NK-92 (cell line): Measurements from ENCODE around the gene HOXD13.

Experiments used
- DNase-seq: peaks from one replicate; lab custom pipeline; 2025; ENCODE audit not compliant: unreplicated experiment; lab: John Stamatoyannopoulos, UW

HOXD13 gene

DNA sequence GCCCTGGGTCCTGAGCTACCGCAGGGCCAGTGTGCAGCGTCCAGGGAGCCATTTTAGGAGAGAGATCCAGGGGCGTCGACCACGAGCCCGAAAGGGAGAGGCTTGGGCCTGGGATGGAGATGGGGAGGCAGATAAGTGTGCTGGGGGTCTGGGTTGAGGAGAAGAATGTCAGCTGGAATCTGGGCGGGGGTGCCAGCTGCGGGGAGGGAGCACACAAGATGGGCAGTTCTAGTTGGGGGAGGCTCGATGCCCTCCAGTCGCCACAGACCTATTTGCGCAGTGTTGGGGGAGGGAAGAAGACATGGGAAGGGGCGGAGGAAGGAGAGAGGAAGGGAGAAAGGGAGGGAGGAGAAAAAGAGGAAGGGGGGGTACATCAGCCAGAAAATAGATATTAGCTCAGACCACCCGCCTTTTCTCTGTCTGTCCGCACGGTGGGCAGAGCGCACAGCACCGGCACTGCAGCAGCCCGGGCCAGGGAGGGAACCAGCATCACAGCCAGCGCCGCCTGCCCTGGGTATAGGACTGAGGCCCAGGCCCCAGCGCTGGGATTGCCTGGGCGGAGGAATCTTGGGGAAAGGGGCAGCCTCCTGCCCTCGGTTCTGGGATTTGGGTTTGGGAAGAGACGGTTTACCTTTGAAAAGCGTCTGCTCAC lies 12.7 kb downstream of the HOXD13 start:
- no peak for DNase-seq

DNA sequence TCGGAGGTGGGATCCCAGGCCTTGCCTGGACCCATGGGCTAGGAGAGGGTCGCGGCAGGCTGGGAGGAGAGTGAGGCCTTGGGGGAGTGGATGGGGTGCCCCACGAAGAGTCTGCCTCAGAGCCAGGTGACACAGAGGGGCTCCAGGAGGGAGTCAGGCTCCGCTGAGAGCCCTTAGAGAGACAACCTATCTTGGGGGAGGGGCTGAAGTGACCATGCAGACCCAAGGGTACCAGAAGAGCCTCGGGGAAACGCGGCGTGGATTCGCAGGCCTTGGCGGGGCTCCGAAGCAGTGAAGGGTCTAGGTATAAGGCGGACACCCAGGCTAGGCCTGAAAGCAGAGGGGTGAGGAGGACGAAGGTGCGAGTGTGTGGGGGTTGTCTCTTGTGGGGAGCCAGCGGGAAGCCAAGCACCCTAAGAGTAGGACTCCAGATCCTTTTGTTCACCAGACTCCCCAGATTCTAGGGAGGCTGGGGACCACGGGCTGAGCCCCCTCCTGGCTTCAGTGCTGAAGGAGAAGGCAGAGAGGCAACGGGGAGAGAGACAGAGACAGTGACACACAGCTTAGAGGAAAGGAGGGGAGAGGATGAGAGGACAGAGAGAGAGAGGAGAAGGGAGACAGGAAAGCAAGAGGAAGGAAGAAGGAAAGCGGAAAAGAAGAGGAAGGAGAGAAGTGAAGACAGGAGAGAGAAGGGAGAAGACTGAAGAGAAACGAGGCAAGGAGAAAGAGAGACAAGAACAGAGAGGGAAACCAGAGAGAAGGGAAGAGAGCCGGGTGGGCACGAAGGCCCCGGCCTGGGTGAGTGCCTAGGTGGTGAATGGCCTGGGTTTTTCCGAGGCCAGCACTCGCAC lies 13.4 kb downstream of the HOXD13 start:
- DNase-seq, result no peak

DNA sequence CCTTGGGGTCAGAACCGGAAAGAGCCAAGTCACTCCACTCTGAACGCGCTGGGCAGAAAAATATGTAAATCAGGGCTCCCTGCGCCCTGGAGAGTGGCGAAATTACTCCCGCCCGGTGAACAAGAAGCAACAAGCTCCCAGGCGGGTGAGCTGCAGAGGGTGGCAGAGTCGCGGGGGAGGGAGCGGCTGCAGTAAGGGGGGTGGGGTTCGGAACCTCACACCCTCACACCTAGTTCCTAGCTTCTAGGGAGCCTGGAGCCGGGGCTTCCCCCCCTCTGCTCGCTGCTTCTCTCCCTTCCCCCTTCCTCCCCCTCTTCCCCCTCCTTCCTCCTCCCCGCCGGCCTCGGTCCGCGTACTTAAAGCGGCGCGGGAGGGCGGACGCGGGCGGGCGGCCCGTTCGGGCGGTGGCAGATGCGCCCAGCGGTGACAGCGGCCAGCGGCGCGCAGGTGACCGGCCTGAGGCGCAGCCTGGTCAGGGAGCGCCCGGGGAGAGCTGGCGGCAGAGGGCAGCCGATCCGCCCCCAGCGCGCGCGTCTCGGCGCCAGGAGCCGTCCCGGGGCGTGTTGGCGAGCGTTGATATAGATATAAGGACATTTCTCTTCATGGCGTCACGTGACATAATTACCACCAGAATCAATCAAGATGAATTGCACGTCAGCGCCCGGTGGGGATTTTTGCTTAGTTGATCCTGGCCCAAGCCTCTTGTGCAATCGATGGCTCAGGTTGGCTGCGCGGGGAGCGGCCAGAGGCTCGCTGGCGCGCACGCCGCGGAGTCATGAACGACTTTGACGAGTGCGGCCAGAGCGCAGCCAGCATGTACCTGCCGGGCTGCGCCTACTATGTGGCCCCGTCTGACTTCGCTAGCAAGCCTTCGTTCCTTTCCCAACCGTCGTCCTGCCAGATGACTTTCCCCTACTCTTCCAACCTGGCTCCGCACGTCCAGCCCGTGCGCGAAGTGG lies 14.3 kb downstream of the HOXD13 start, which contains the start of gene HOXD11:
Gene HOXD11, plus strand, starts transcription at position 700 of the 959 bp plus-strand sequence. Its CDS starts 76 bp downstream, at position 776.
- DNase-seq, result no peak

DNA sequence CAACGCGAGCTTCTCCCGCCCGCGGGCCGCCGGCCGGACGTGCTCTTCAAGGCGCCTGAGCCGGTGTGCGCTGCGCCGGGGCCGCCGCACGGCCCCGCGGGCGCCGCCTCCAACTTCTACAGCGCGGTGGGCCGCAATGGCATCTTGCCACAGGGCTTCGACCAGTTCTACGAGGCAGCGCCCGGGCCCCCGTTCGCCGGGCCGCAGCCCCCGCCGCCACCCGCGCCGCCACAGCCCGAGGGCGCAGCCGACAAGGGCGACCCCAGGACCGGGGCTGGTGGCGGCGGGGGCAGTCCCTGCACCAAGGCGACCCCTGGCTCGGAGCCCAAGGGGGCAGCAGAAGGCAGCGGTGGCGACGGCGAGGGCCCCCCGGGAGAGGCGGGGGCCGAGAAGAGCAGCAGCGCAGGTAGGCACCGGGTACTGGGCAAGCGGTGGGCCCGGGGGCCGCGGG lies 15.2 kb downstream of the HOXD13 start:
- DNase-seq, result no peak

DNA sequence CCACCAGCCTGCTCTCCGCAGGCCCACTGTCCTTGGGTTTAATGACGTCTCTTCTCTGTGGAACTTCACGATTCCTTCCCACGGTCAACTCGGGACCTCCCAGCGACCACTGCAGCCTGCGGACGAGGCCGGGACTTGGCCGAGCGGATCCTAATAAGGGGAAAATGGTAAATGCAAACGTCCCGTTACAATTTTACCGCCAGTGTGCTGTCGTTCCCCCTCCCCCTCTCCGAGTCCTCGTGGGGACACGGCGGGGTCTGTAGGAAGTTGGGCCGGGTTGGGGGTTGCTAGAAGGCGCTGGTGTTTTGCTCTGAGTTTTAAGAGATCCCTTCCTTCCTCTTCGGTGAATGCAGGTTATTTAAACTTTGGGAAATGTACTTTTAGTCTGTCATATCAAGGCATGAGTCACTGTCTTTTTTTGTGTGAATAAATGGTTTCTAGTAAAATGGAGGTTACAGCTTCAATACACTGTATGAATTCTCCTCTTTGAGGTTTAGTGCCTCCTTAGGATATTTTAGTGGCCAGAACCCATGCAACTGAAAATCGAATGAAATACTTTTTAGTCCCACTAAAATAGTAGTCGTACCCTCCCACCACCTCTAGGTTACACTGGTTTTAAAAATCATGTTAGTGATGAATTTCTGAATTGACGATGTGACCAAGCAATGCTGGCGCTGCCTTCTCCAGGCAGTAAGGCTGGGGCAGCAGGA lies 16.8 kb downstream of the HOXD13 start:
- DNase-seq, result no peak

DNA sequence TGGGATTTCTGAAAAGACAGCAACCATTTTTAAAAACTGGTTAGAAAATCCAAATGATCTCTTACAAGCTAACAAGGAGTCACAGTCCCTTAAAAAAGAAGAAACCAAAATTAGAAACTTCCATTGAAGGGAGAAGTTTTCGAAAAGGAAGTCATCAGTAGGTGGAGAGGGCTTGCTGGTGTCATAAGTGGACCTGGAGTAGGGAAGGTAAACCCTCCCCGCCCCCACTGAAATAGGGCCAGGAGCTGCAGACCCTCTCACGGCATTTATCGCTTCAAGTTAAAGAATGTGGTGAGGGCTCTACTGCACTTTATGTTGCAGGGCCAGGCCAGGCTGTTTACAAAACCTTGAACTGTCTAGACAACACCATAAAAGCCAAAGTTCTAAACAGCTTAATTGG lies 17.4 kb downstream of the HOXD13 start:
- no peak for DNase-seq

DNA sequence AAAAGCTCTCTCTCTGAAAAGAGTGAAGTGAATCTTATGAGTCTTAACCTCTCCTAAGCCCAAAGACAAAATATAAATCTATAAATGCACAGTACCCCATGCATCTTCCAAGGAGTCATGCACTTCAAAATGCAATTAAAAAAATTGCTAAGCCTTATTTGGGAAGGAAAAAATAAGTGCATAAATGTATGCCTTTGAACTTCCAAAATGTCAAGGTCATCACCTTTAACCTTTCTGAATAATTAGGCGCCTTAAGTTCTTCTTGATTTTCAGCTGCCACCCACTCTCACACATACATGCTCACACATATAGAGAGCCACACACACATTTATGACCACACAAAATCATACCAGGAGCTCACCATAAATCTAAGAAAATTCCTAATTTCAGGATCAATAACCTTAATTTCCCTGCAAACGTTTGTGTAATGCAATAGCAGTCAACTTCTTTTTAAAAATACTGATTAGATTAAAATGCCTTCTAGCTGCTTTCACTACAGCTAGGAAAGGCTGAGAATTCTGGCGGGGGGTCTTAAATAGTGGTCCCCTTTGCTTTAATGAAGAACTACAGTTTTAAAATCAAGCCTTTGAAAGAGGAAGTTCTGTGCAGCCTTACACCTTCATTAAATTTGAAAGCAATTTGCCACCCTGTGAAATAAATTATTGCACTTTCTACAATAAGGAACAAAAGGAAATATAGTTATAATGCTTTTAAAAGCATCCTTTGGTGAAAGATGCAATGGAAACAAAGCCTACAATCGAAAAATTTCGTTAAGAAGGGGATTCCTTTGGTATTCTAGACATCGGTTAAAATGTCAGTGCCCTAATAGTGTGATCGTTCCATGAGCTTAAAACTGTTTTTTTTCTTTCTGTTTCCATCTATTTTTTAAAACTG lies 18.1 kb downstream of the HOXD13 start:
- no peak for DNase-seq

DNA sequence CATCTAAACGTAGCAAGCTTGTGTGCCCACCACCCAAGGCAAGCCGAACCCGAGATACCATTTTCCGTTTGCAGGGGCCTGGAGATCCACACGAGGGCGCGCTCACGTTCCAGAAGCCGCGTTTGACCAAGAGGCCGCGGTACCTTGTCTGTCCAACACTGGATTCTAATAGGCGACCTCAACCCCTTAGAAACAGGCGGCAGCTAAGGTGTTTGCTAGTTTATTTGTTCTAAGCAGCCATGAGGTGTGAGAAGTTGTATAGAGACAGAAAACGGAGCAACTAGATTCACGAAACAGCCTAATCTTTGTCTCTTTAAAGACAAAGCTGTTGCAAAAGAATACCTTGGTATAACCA lies 18.8 kb downstream of the HOXD13 start:
- DNase-seq, result no peak

DNA sequence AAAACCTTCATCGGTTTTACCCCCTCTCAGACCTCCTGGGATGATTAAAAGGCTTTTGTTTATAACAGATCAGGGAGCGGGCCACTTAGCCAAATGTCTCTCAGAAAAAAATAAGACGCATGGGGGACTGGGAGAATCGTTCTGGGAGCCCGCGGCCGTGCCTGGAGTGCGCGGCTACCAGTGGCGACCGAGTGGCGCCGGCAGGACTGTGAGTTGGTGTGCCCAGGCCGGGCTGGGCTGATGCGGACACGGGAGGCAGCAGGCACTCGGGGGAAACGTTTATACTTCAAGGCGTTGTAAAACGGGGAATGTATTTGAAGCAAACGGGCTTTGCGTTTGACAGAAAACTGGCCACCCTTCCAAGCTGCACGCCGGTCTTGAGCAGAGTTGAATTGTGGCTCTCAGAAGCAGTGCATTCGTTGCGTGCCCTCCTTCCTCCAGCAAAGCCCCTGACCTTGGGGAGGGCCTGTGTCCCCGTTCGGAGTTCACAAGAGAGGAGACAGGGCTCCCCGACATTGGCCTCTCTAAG lies 19.4 kb downstream of the HOXD13 start:
- DNase-seq, result no peak

DNA sequence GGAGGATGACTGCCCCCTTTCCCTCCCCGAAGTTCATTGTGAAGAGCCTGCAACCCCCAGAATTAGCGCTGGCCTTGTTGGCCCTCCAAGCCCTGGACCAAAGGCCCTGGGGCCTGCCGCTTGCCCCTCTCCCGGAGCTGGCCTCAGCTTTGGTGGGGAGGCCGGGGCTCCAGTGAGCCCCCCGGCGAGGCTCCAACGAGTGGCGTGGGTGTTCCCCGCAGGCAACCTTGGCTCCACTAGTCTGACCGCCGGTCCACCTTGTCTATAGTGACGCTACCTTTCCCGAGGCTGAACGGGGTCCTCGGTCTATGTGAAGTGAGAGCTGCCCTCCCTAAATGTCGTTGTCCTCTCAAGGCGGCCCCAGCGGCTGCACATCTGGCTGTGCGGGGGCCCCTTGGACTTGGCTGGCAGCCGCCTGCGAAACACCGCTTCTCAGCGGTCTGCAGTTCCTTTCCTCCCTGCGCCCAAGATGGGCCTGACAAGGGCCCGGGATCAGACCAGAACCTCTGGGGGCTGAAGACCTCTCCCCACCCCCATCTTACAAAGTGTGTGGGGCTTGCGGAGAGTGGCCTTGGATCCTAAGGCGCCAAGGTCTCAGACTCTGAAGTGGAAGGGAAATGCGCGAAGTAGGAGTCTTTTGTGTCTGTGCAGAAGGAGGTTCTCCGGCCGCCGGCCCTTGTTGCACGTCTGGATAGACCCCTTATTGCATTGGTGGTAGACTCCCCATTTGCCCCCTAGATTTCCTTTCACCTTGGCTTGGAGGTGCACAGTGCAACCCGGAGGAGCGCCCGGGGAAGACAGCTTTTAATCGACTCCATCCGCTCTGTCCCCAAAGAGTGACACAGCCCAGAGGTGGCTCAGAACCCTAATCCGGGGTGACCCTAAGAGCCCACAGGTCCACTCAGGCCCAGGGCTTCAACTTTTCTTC lies 20.1 kb downstream of the HOXD13 start:
- no peak for DNase-seq

DNA sequence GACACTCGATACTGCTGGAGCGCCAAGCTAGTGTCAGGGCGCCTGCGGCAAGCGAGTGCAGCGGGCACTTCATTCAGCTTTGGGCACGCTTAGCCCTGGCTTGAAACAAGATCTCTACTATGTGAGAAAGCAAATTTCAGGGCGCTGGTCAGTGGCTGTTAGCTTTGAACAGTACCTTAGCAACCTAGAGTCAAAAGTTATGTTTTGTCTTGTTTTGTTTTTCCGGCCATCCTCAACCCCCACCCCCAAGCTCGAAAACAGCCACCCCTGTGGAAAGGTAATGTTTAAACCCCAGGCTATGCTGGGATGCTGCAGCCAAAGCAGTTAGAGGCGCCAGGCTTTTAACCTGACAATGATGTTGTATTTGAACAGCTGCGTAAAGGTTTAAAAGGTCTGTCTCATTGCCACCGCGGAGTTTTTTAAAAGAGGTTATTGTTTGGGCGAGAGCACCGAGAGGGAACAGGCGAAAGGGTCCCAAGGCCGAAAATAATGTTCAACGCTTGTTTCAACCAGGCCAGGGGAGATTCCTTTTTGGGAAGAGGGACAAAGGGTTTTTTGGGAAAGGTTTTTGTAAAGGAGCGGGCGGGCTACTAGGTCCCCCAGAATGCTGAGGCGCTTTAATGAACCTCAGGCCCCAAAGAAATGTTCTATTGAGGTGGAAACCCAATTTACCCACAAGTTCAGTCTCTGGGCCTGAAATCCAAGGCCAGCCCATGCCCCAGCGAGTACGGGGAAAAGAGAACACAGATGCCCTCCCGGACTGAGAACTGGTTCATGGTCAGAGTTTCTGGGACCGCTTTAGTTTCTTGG lies 21.8 kb downstream of the HOXD13 start:
- DNase-seq, result no peak

DNA sequence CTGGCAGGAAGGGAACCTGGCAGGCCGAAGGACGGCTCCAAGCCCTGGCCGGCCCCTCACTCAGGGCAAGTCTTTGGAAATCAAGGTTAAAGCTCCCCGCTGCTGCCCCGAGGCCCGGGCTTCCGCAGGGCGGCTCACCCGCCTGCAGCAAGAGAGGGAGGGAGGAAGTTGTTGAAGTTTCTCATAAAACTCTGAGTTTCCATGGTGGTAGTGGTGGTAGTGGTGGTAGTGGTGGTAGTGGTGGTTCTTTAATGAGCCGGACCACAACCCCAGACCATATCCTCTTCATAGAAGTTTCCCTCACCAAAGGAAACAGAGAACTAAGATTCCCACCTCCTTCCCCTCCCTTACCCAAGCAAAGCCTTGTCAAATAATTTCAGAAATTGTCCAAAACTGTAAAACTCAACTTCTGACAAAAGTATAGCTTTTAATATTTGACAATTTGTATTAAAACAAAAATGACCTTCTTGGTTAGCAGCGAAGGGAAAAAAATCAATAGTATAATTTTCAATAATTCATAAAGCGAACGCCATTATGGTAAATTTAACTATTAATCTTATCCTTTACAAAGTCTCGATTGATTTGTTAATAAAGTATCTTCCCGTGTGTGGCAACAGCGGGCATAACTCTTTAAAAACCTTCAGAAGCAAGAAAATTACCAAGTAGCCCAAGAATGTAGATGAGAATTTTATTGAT lies 22.6 kb downstream of the HOXD13 start:
- DNase-seq, result no peak

DNA sequence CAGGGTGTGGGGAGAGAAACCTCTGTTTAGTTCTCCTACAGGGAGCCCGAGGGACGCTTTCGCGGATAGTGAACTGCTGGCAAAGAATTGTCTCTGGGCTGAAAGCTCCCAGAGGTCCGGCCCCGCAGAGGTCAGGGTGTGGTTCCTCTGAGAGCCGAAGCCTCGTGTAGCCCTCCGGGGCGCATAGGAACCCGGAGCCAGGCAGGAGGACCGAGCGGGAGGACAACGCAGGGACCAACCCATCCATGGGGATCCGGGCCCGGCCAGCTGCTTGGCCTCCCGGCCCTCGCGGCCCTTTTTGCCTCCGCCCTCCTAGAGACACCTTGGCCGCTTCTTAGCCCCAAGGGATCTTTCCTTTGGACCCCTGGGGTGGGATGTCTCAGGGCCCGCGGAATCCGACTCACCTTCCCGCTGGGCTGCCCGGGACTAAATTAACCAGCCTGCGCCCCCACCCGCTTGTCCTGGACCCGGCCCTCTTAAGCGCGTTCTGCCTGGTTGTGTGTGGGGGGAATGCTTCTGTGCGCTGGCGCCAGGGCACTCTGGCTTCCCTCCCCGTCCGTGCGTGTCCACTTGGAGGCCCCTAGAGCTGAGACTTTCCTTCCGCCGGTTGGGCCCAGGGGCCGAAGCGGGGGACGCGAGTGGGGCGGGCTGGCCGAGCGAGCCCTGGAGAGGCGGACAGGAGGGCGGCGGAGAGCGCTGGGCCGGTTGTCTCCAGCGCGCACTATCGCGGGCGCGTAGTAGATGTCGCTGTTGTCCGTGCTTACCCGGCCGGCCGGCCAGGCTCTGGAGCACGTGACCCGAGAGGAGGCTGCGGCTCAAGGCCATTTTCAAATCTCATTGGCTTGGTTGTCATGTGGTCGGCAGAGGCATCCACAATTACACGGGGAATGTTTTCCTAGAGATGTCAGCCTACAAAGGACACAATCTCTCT lies 23.6 kb downstream of the HOXD13 start, which contains the start of gene HOXD10:
Gene HOXD10, plus strand, starts transcription at position 896 of the 931 bp plus-strand sequence. CDS start 56 bp downstream, outside the sequence.
- DNase-seq, result no peak

DNA sequence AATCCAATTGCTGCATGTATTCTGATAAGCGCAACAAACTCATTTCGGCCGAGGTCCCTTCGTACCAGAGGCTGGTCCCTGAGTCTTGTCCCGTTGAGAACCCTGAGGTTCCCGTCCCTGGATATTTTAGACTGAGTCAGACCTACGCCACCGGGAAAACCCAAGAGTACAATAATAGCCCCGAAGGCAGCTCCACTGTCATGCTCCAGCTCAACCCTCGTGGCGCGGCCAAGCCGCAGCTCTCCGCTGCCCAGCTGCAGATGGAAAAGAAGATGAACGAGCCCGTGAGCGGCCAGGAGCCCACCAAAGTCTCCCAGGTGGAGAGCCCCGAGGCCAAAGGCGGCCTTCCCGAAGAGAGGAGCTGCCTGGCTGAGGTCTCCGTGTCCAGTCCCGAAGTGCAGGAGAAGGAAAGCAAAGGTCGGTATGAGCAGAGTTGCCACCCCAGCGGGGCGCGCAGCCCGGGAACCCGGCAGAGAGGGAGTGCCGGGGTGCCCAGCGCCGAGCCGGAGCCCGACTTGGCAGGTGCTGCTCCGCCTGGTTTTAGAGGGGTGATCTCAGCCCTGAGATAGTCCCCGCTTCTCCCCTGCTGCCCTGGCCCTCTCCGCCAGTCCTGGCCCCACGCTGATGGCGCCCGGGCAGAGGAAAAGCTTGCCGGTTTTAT lies 24.8 kb downstream of the HOXD13 start:
- DNase-seq, result no peak

DNA sequence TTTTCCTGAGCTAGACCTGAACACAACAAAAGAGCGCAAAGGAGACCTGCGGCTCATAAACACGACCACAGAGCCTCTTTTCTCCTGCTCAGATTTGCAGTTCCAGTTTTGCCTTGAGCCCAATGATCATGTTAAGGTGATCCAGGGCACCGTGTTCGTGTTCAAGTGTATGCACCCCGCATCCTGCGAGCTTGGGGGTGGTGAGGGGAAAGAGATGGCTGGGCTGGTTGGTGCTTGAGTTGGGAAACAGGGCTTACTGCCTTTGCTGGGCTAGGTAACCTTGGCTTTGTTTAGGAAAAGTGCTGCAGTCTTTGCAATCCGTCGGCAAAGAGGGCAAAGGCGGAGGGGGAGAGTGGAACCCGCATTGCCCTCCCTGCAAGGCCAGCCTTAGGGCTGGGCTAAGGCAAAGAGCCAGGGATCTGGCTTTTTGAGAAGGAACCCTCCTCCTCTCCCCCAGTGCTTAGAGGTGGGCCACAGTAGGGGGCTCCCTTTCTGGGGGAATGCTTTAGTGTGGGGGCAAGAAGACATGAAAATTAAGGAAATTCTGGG lies 25.4 kb downstream of the HOXD13 start:
- DNase-seq, result no peak
